GM19324 (cell line): Measurements from ENCODE around the gene HDHD3.
A peak's percentile ranks its signal among the peaks of the same experiment; 100 is the strongest.

Experiments used
- ATAC-seq: cut with Tn5 transposase; IDR thresholded peaks from one replicate; pipeline ENCODE4 v1.9.1; 2021; ENCODE audit warnings: mild to moderate bottlenecking, moderate library complexity; ENCODE audit not compliant: unreplicated experiment, low FRiP score

The HDHD3 gene

GRCh38 chr9:113341712-113342410 is 34.9 kb downstream of the HDHD3 start:
- no peak for ATAC-seq

- peak; percentile 99 for ATAC-seq
Observed at GRCh38 chr9:113340011-113340699, 36.6 kb downstream of the HDHD3 start, which contains the start of gene WDR31. Gene WDR31 (minus strand): TSS chr9:113340275. CDS start chr9:113332022, 8,253 bp downstream.

GRCh38 chr9:113337714-113338113 is 39.1 kb downstream of the HDHD3 start:
- ATAC-seq = no peak

- ATAC-seq = no peak
Observed at GRCh38 chr9:113331780-113332179, 45.0 kb downstream of the HDHD3 start.

- ATAC-seq = no peak
Observed at GRCh38 chr9:113328045-113328782, 48.6 kb downstream of the HDHD3 start.

- ATAC-seq = no peak
Observed at GRCh38 chr9:113326230-113326629, 50.6 kb downstream of the HDHD3 start.
